GM19468 (cell line): ENCODE data around the gene DBNDD1.
"Not testable (repeated sequence)": the region's sequence is repeated elsewhere in the genome, so short reads cannot be mapped to it uniquely, and the experiment has no call there.

Experiments used
- ATAC-seq: cut with Tn5 transposase; IDR thresholded peaks from one replicate; pipeline ENCODE4 v1.9.1; 2021; ENCODE audit warnings: mild to moderate bottlenecking, moderate library complexity, moderate number of reproducible peaks; ENCODE audit not compliant: unreplicated experiment; ENCODE audit errors: extremely low read depth

The DBNDD1 gene

GRCh38 chr16:90018652-90019542 is at the start of gene DBNDD1:
TSS of gene DBNDD1 (minus strand) at chr16:90019456. CDS start at chr16:90019341, 115 bp downstream.
- no peak for ATAC-seq

- no peak for ATAC-seq
These were observed 42.2 kb upstream of the DBNDD1 start for GRCh38 chr16:90061437-90061836.

DNA sequence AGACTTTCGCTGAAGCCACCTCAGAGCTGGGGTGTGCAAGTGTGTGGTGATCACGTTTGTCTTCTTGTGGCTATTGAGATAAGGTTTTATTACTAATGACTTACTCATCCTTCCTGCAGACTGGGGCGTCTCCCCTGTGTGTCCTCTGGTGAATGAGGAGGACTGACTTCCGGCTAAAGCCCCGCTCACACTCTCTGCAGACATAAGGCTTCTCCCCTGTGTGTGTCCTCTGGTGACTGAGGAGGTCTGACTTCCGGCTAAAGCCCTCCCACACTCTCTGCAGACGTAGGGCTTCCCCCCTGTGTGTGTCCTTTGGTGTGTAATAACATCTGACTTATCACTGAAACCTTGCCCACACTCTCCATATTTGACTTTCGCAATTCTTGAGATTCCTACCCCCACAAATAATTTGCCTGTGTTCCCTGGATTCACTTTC is 38.5 kb upstream of the DBNDD1 start:
- ATAC-seq, result no peak

GRCh38 chr16:90056521-90056920 is 37.3 kb upstream of the DBNDD1 start:
- not testable (repeated sequence) for ATAC-seq

GRCh38 chr16:90055371-90055770 is 36.1 kb upstream of the DBNDD1 start:
- ATAC-seq, result no peak

GRCh38 chr16:90054554-90054953 is 35.3 kb upstream of the DBNDD1 start:
- ATAC-seq, result no peak

GRCh38 chr16:90053902-90054500 is 34.7 kb upstream of the DBNDD1 start:
- no peak for ATAC-seq

GRCh38 chr16:90050969-90051368 is 31.7 kb upstream of the DBNDD1 start:
- no peak for ATAC-seq

- ATAC-seq, result no peak
These were observed 29.6 kb upstream of the DBNDD1 start for GRCh38 chr16:90048737-90049330.

- ATAC-seq, result no peak
These were observed 29.1 kb upstream of the DBNDD1 start for GRCh38 chr16:90048347-90048722.

DNA sequence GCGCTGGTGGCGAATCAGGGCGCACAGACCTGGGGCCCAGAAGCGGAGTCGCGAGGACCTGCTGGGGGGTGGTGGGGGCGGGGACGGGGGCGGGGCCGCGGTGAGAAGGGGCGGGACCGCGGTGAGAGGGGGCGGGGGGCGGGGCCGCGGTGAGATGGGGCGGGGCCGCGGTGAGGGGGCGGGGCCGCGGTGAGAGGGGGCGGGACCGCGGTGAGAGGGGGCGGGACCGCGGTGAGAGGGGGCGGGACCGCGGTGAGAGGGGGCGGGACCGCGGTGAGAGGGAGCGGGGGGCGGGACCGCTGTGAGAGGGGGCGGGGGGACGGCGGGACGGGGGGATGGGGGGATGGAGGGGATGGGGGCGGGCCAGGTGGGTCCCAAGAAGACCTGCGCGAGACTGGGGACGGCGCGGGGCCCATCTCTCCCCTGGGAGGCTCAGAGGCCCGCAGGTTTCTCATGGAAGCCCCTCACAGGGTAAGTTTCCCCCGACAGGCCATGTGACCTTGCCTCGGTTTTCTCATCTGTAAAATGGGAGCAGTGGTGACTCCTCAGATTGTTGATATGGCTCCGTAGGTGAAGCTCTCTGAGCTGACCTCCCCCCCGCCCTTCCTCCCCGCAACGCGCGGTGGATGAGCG is 28.6 kb upstream of the DBNDD1 start:
- ATAC-seq, result no peak

GRCh38 chr16:90046971-90047713 is 27.9 kb upstream of the DBNDD1 start:
- ATAC-seq, result no peak

GRCh38 chr16:90046122-90046970 is 27.1 kb upstream of the DBNDD1 start:
- no peak for ATAC-seq

- no peak for ATAC-seq
These were observed 24.9 kb upstream of the DBNDD1 start for GRCh38 chr16:90044111-90044551.

GRCh38 chr16:90043526-90043925 is 24.3 kb upstream of the DBNDD1 start:
- ATAC-seq, result no peak

GRCh38 chr16:90042946-90043514 is 23.8 kb upstream of the DBNDD1 start:
- no peak for ATAC-seq

- no peak for ATAC-seq
These were observed 22.7 kb upstream of the DBNDD1 start for GRCh38 chr16:90041896-90042473.
